HEK293 (cell line): ENCODE measurements around the gene ENOX2.

ENCODE experiments used
- GLI4 ChIP-seq: fragments of 450-650 bp; formaldehyde crosslinking; IDR thresholded peaks from 2 replicates; pipeline ENCODE4 v1.5.1; 2016; ENCODE audit warnings: missing biosample characterization, missing genetic modification characterization
- KLF16 ChIP-seq: fragments of 450-650 bp; formaldehyde crosslinking; IDR thresholded peaks from 2 replicates; pipeline ENCODE4 v1.5.1; 2017; ENCODE audit warnings: missing biosample characterization, missing genetic modification characterization
- MEIS1 ChIP-seq: sonication (generic); formaldehyde crosslinking; IDR thresholded peaks from 2 replicates; pipeline ENCODE4 v1.8.1; 2022; ENCODE audit warnings: missing genetic modification reagents, mild to moderate bottlenecking, borderline replicate concordance
- OSR2 ChIP-seq: fragments of 450-650 bp; formaldehyde crosslinking; IDR thresholded peaks from 2 replicates; pipeline ENCODE4 v1.5.1; 2016; ENCODE audit warnings: missing biosample characterization, missing genetic modification characterization
- TRIM28 ChIP-seq: IDR thresholded peaks from 2 replicates; pipeline ENCODE4 v1.6.1; 2011; ENCODE audit warnings: low read length, control low read depth, borderline replicate concordance
- YY1 ChIP-seq: fragments of 450-650 bp; formaldehyde crosslinking; IDR thresholded peaks from 2 replicates; pipeline ENCODE4 v1.5.1; 2018; ENCODE audit warnings: missing biosample characterization, missing genetic modification characterization
- ZBTB26 ChIP-seq: fragments of 450-650 bp; formaldehyde crosslinking; optimal IDR thresholded peaks from 2 replicates; pipeline ENCODE3; 2016; ENCODE audit warnings: missing biosample characterization, mild to moderate bottlenecking, missing genetic modification characterization
- ZBTB49 ChIP-seq: fragments of 450-650 bp; formaldehyde crosslinking; IDR thresholded peaks from 2 replicates; pipeline ENCODE4 v1.5.1; 2016; ENCODE audit warnings: missing biosample characterization, missing genetic modification characterization, low read depth
- ZNF132 ChIP-seq: fragments of 450-650 bp; formaldehyde crosslinking; IDR thresholded peaks from 2 replicates; pipeline ENCODE4 v1.5.1; 2017; ENCODE audit warnings: missing biosample characterization, missing genetic modification characterization, borderline replicate concordance
- ZNF148 ChIP-seq: fragments of 450-650 bp; formaldehyde crosslinking; IDR thresholded peaks from 2 replicates; pipeline ENCODE4 v1.5.0; 2017; ENCODE audit warnings: missing biosample characterization, missing genetic modification characterization, borderline replicate concordance
- ZNF155 ChIP-seq: fragments of 450-650 bp; formaldehyde crosslinking; IDR thresholded peaks from 2 replicates; pipeline ENCODE4 v1.5.1; 2016; ENCODE audit warnings: missing biosample characterization, missing genetic modification characterization
- ZNF169 ChIP-seq: fragments of 450-650 bp; formaldehyde crosslinking; IDR thresholded peaks from 2 replicates; pipeline ENCODE4 v1.5.1; 2016; ENCODE audit warnings: missing biosample characterization, missing genetic modification characterization
- ZNF2 ChIP-seq: fragments of 450-650 bp; formaldehyde crosslinking; IDR thresholded peaks from 2 replicates; pipeline ENCODE4 v1.5.1; 2016; ENCODE audit warnings: missing biosample characterization, missing genetic modification characterization
- ZNF239 ChIP-seq: fragments of 450-650 bp; formaldehyde crosslinking; IDR thresholded peaks from 2 replicates; pipeline ENCODE4 v1.5.1; 2016; ENCODE audit warnings: missing biosample characterization, missing genetic modification characterization
- ZNF274 ChIP-seq, 2 experiments: fragments of 200-500 bp in 1 of 2; fragments of 450-650 bp in 1 of 2; sonication (Bioruptor generic) in 1 of 2; formaldehyde crosslinking in 1 of 2; IDR thresholded peaks; 2 replicates each; pipeline versions ENCODE4 v1.5.1 to v1.6.1; 2014 to 2016; ENCODE audit warnings: borderline replicate concordance in 1 of 2, inconsistent platforms in 1 of 2, low read length in 1 of 2, missing biosample characterization in 1 of 2, missing genetic modification characterization in 1 of 2
- ZNF292 ChIP-seq: fragments of 450-650 bp; formaldehyde crosslinking; IDR thresholded peaks from 2 replicates; pipeline ENCODE4 v1.5.1; 2016; ENCODE audit warnings: low read depth, missing biosample characterization, missing genetic modification characterization, borderline replicate concordance
- ZNF341 ChIP-seq: fragments of 450-650 bp; formaldehyde crosslinking; IDR thresholded peaks from 2 replicates; pipeline ENCODE4; 2016; ENCODE audit warnings: low read depth, missing biosample characterization, missing genetic modification characterization
- ZNF350 ChIP-seq: fragments of 450-650 bp; formaldehyde crosslinking; IDR thresholded peaks from 2 replicates; pipeline ENCODE4 v1.5.0; 2017; ENCODE audit warnings: missing biosample characterization, mild to moderate bottlenecking, missing genetic modification characterization
- ZNF391 ChIP-seq: fragments of 450-650 bp; formaldehyde crosslinking; IDR thresholded peaks from 2 replicates; pipeline ENCODE4 v1.5.1; 2016; ENCODE audit warnings: low read depth, missing biosample characterization, missing genetic modification characterization, borderline replicate concordance
- ZNF48 ChIP-seq: fragments of 450-650 bp; formaldehyde crosslinking; IDR thresholded peaks from 2 replicates; pipeline ENCODE4 v1.5.1; 2016; ENCODE audit warnings: missing biosample characterization, missing genetic modification characterization
- ZNF521 ChIP-seq: fragments of 450-650 bp; formaldehyde crosslinking; IDR thresholded peaks from 2 replicates; pipeline ENCODE4 v1.5.1; 2017; ENCODE audit warnings: missing biosample characterization, mild to moderate bottlenecking, missing genetic modification characterization
- ZNF571 ChIP-seq: fragments of 450-650 bp; formaldehyde crosslinking; IDR thresholded peaks from 2 replicates; pipeline ENCODE4 v1.5.0; 2017; ENCODE audit warnings: missing biosample characterization, missing genetic modification characterization
- ZNF639 ChIP-seq: fragments of 450-650 bp; formaldehyde crosslinking; IDR thresholded peaks from 2 replicates; pipeline ENCODE4 v1.5.1; 2016; ENCODE audit warnings: missing biosample characterization, missing genetic modification characterization
- ZNF792 ChIP-seq: fragments of 450-650 bp; formaldehyde crosslinking; IDR thresholded peaks from 2 replicates; pipeline ENCODE4 v1.5.1; 2016; ENCODE audit warnings: missing biosample characterization, missing genetic modification characterization
- ZSCAN5A ChIP-seq: fragments of 450-650 bp; formaldehyde crosslinking; IDR thresholded peaks from 2 replicates; pipeline ENCODE4 v1.5.1; 2016; ENCODE audit warnings: missing biosample characterization, missing genetic modification characterization
- TF ChIP-seq, protein P1 (sequence below): IDR thresholded peaks from 2 replicates; pipeline ENCODE4 v1.6.1; 2011; ENCODE audit warnings: mild to moderate bottlenecking, low read depth, low read length, borderline replicate concordance
- TF ChIP-seq, protein P2 (sequence below): fragments of 450-650 bp; formaldehyde crosslinking; IDR thresholded peaks from 2 replicates; pipeline ENCODE4 v1.5.1; 2016; ENCODE audit warnings: missing biosample characterization, missing genetic modification characterization, borderline replicate concordance

Gene ENOX2

GRCh38 chrX:130902783-130903613 lies at the start of gene ENOX2 (continued):
- TF ChIP-seq, protein P1, sequence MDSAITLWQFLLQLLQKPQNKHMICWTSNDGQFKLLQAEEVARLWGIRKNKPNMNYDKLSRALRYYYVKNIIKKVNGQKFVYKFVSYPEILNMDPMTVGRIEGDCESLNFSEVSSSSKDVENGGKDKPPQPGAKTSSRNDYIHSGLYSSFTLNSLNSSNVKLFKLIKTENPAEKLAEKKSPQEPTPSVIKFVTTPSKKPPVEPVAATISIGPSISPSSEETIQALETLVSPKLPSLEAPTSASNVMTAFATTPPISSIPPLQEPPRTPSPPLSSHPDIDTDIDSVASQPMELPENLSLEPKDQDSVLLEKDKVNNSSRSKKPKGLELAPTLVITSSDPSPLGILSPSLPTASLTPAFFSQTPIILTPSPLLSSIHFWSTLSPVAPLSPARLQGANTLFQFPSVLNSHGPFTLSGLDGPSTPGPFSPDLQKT, result no peak
- TF ChIP-seq, protein P2, sequence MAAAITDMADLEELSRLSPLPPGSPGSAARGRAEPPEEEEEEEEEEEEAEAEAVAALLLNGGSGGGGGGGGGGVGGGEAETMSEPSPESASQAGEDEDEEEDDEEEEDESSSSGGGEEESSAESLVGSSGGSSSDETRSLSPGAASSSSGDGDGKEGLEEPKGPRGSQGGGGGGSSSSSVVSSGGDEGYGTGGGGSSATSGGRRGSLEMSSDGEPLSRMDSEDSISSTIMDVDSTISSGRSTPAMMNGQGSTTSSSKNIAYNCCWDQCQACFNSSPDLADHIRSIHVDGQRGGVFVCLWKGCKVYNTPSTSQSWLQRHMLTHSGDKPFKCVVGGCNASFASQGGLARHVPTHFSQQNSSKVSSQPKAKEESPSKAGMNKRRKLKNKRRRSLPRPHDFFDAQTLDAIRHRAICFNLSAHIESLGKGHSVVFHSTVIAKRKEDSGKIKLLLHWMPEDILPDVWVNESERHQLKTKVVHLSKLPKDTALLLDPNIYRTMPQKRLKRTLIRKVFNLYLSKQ, result no peak
- 0 out of 2 replicates have a peak, but pooled peaks have one; percentile 38 for TF ChIP-seq ZSCAN5A (tag by site-specific recombination)
- TF ChIP-seq ZBTB26 (tag by site-specific recombination), result peak; percentile 58
- TF ChIP-seq GLI4 (tag by site-specific recombination), result 0 out of 2 replicates have a peak, but pooled peaks have one; percentile 50
- no peak for TF ChIP-seq MEIS1 (CRISPR knock-in tag)
- peak; percentile 54; the same call in 1 of the 2 replicates for TF ChIP-seq ZNF391 (tag by site-specific recombination)
- TF ChIP-seq ZNF350 (tag by site-specific recombination), result no peak
- TF ChIP-seq ZNF292 (tag by site-specific recombination), result no peak
- TF ChIP-seq OSR2, result no peak; the same call in 1 of the 2 replicates
- TF ChIP-seq ZNF274 (IDR thresholded peaks at IDR 0.05; ENCODE audit: low read length), result no peak
- no peak for TF ChIP-seq ZNF274 (tag by site-specific recombination; IDR thresholded peaks at IDR 0.05; ENCODE audit: borderline replicate concordance)
- TF ChIP-seq ZNF169 (tag by site-specific recombination), result no peak
- no peak for TF ChIP-seq TRIM28
- TF ChIP-seq ZBTB49 (tag by site-specific recombination), result no peak
- no peak for TF ChIP-seq ZNF792 (tag by site-specific recombination)
- no peak for TF ChIP-seq ZNF155 (tag by site-specific recombination)
- TF ChIP-seq ZNF521 (tag by site-specific recombination), result no peak
- peak; percentile 9; the same call in 1 of the 2 replicates for TF ChIP-seq YY1 (tag by site-specific recombination)
- TF ChIP-seq ZNF2 (tag by site-specific recombination), result no peak; the same call in 1 of the 2 replicates
- peak; percentile 58 for TF ChIP-seq ZNF341 (tag by site-specific recombination)
- TF ChIP-seq ZNF639, result no peak
- TF ChIP-seq ZNF148 (tag by site-specific recombination), result no peak
- no peak for TF ChIP-seq ZNF48 (tag by site-specific recombination)
- no peak for TF ChIP-seq ZNF132 (tag by site-specific recombination)
- TF ChIP-seq ZNF239 (tag by site-specific recombination), result no peak
- TF ChIP-seq ZNF571, result no peak
- peak; percentile 51; the same call in 1 of the 2 replicates for TF ChIP-seq KLF16
